ENCODE results near the gene MR1. TPM values are rescaled to one million over a fixed set of nuclear protein-coding genes. Genes with fewer than 3 reads are reported as not detected.

MR1 gene
- total RNA-seq, 1 experiment from 2014 or later, result 6.6 TPM

GRCh38 chr1:181105134-181106021 is 71.6 kb downstream of the MR1 start (continued):
- TF ChIP-seq ELF1 (IDR thresholded peaks at IDR 0.05; ENCODE audit: borderline replicate concordance, low read depth) (no peak), EGR1 (IDR thresholded peaks at IDR 0.05; ENCODE audit: low read depth) (peak; percentile 86), EZH2phosphoT487 (IDR thresholded peaks at IDR 0.05; ENCODE audit: borderline replicate concordance) (no peak), SP1 (IDR thresholded peaks at IDR 0.05; ENCODE audit: low read depth) (peak; percentile 16; the same call in 1 of the 2 replicates)
- TF ChIP-seq, protein P1, sequence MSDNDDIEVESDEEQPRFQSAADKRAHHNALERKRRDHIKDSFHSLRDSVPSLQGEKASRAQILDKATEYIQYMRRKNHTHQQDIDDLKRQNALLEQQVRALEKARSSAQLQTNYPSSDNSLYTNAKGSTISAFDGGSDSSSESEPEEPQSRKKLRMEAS (IDR thresholded peaks at IDR 0.05), result peak; percentile 77

- BruUV-seq (replicated peaks), result no TSS peak
- ChIA-PET RAD21 (ENCODE audit: low non-redundant PET in 1 of 2, low total read pairs in 2 of 2, uncharacterized antibody in 2 of 2, unreplicated experiment in 2 of 2) (no interaction called here), POLR2A (interaction anchor here (1.1 to 4.2 kb wide), 4 partner anchors 9 to 30 kb away, joined by 3 to 19 read pairs (median 9); no protein-coding TSS in a partner anchor), CTCF (interaction anchor here (1.3 to 1.5 kb wide), 3 partner anchors 12 to 36 kb away, joined by 3 to 8 read pairs (median 6); no protein-coding TSS in a partner anchor)
- Histone ChIP-seq H2AFZ (ENCODE audit: low read depth, low read length, poor library complexity, severe bottlenecking) (peak overlapping the region; percentile 74), H3K9me2 (ENCODE audit: insufficient read depth) (no peaks in the 10 kb centered on the region), H3K9ac (ENCODE audit: low read length) (peak overlapping the region; percentile 44), H3K9me3 (ENCODE audit: control insufficient read depth in 1 of 2, insufficient read depth in 1 of 2, low read depth in 1 of 2, low read length in 2 of 2) (no peaks in the 10 kb centered on the region), H4K20me1 (ENCODE audit: insufficient read depth) (no peaks in the 10 kb centered on the region), H3K4me1 (ENCODE audit: control insufficient read depth in 1 of 2, insufficient read depth in 2 of 2, low read length in 2 of 2) (peaks cover 55 to 74% of the 10 kb centered on the region in 2 experiments), H3K27me3 (ENCODE audit: insufficient read depth, low read length) (no peaks in the 10 kb centered on the region), H3K36me3 (ENCODE audit: control insufficient read depth in 1 of 2, insufficient read depth in 2 of 2, low read length in 2 of 2) (no peaks in the 10 kb centered on the region), H3K4me3 (replicated peaks in 1 of 2; ENCODE audit: low read depth in 1 of 2, low read length in 2 of 2) (peak overlapping the region in 1 of 2 experiments; percentile 43; a peak in 2 of 4 replicates), H3K79me2 (ENCODE audit: insufficient read depth, low read length) (no peaks in the 10 kb centered on the region), H3K4me2 (ENCODE audit: low read length) (peak overlapping the region; percentile 73), H3K27ac (ENCODE audit: low read depth, low read length) (peak overlapping the region; percentile 34; the same call in 1 of the 2 replicates)
- intact Hi-C loops (cut with micrococcal nuclease), result no loop called here
- TF ChIP-seq SIN3A (IDR thresholded peaks at IDR 0.05; ENCODE audit: low read depth) (no peak), ATF3 (IDR thresholded peaks at IDR 0.05) (no peak), EZH2phosphoT487 (IDR thresholded peaks at IDR 0.05; ENCODE audit: borderline replicate concordance) (no peak), FOSL1 (IDR thresholded peaks at IDR 0.05; ENCODE audit: low read depth) (no peak), ELF1 (IDR thresholded peaks at IDR 0.05; ENCODE audit: borderline replicate concordance, low read depth) (no peak), YY1 (IDR thresholded peaks at IDR 0.05; ENCODE audit: extremely low read depth, insufficient replicate concordance, low read depth, low read length) (no peak), TCF7L2 (IDR thresholded peaks at IDR 0.05; ENCODE audit: borderline replicate concordance, extremely low read depth, insufficient read depth, insufficient read length) (no peak), POLR2AphosphoS5 (IDR thresholded peaks at IDR 0.05; ENCODE audit: low read depth, low read length) (no peak), SP1 (IDR thresholded peaks at IDR 0.05; ENCODE audit: low read depth) (no peak), SRF (IDR thresholded peaks at IDR 0.05; ENCODE audit: low read depth) (no peak), CBX3 (IDR thresholded peaks at IDR 0.05; ENCODE audit: low read depth) (no peak), ZNF274 (IDR thresholded peaks at IDR 0.05; ENCODE audit: low read depth, low read length) (no peak), JUND (IDR thresholded peaks at IDR 0.05) (no peak), RAD21 (IDR thresholded peaks at IDR 0.05; ENCODE audit: low read depth) (no peak), EZH2 (IDR thresholded peaks at IDR 0.05) (no peak), ZFX (IDR thresholded peaks at IDR 0.05) (no peak), CEBPB (IDR thresholded peaks at IDR 0.05; ENCODE audit: low read depth) (no peak)
- TF ChIP-seq, protein P2, sequence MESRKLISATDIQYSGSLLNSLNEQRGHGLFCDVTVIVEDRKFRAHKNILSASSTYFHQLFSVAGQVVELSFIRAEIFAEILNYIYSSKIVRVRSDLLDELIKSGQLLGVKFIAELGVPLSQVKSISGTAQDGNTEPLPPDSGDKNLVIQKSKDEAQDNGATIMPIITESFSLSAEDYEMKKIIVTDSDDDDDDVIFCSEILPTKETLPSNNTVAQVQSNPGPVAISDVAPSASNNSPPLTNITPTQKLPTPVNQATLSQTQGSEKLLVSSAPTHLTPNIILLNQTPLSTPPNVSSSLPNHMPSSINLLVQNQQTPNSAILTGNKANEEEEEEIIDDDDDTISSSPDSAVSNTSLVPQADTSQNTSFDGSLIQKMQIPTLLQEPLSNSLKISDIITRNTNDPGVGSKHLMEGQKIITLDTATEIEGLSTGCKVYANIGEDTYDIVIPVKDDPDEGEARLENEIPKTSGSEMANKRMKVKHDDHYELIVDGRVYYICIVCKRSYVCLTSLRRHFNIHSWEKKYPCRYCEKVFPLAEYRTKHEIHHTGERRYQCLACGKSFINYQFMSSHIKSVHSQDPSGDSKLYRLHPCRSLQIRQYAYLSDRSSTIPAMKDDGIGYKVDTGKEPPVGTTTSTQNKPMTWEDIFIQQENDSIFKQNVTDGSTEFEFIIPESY (IDR thresholded peaks at IDR 0.05; ENCODE audit: extremely low read depth, insufficient replicate concordance, low read length), result no peak
- TF ChIP-seq, protein P3, sequence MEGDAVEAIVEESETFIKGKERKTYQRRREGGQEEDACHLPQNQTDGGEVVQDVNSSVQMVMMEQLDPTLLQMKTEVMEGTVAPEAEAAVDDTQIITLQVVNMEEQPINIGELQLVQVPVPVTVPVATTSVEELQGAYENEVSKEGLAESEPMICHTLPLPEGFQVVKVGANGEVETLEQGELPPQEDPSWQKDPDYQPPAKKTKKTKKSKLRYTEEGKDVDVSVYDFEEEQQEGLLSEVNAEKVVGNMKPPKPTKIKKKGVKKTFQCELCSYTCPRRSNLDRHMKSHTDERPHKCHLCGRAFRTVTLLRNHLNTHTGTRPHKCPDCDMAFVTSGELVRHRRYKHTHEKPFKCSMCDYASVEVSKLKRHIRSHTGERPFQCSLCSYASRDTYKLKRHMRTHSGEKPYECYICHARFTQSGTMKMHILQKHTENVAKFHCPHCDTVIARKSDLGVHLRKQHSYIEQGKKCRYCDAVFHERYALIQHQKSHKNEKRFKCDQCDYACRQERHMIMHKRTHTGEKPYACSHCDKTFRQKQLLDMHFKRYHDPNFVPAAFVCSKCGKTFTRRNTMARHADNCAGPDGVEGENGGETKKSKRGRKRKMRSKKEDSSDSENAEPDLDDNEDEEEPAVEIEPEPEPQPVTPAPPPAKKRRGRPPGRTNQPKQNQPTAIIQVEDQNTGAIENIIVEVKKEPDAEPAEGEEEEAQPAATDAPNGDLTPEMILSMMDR (IDR thresholded peaks at IDR 0.05 in 2 of 3, conservative IDR thresholded peaks at IDR 0.05 in 1 of 3; ENCODE audit: borderline replicate concordance in 1 of 3, insufficient read depth in 1 of 3, low read depth in 2 of 3, low read length in 2 of 3), result no peak
- TF ChIP-seq, protein P1 (IDR thresholded peaks at IDR 0.05), result no peak
- no peak for ATAC-seq
- no peak for DNase-seq (ENCODE audit: low read depth, low spot score)
Measured at GRCh38 chr1:181106022-181106312, 72.2 kb downstream of the MR1 start.

Data from HCT116 (cell line).